Measurements from ENCODE around the gene COQ8B. TPM values are rescaled to one million over a fixed set of nuclear protein-coding genes. Genes with fewer than 3 reads are reported as not detected.

COQ8B gene
- total RNA-seq, 1 donor from 2014 or later = 29.7 TPM

DNA sequence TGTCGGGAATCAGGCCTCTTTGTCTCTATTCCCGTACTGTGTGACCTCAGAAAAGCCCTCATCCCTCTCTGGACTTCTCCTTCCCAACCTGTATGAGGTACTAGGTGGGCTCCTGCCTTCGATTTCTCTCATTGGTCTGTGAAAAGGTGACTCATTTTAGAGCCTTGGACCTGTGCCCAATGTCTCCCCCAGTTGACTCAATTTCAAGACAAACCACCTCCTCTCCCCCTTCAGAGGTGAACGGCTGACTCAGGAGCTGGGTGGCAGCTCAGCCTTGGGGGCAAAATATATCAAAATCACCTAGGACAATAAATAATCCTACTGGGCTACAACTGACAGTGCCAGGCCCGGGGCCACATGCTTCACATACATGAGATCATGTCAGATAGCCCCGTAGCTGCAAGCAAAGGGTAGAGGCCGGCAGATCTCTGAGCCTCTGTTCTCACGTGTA, 630 bp downstream of the COQ8B start:
- H3K9me3 Mint-ChIP-seq (ENCODE audit: low read depth) = no peaks in the 10 kb centered on the region
- TF ChIP-seq, protein P1, sequence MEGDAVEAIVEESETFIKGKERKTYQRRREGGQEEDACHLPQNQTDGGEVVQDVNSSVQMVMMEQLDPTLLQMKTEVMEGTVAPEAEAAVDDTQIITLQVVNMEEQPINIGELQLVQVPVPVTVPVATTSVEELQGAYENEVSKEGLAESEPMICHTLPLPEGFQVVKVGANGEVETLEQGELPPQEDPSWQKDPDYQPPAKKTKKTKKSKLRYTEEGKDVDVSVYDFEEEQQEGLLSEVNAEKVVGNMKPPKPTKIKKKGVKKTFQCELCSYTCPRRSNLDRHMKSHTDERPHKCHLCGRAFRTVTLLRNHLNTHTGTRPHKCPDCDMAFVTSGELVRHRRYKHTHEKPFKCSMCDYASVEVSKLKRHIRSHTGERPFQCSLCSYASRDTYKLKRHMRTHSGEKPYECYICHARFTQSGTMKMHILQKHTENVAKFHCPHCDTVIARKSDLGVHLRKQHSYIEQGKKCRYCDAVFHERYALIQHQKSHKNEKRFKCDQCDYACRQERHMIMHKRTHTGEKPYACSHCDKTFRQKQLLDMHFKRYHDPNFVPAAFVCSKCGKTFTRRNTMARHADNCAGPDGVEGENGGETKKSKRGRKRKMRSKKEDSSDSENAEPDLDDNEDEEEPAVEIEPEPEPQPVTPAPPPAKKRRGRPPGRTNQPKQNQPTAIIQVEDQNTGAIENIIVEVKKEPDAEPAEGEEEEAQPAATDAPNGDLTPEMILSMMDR (IDR thresholded peaks at IDR 0.05) = no peak
- peak overlapping the region; percentile 91 for H3K4me3 Mint-ChIP-seq (ENCODE audit: unreplicated experiment)
- H3K36me3 Mint-ChIP-seq (ENCODE audit: low read depth) = peaks cover 13% of the 10 kb centered on the region
- peaks cover 47% of the 10 kb centered on the region for H3K4me1 Mint-ChIP-seq (ENCODE audit: low read depth)
- no peaks in the 10 kb centered on the region for H3K27me3 Mint-ChIP-seq (ENCODE audit: low read depth)
- no peak for DNase-seq (ENCODE audit: low spot score)
- peak overlapping the region; percentile 100 for H3K27ac Mint-ChIP-seq (ENCODE audit: unreplicated experiment)

DNA sequence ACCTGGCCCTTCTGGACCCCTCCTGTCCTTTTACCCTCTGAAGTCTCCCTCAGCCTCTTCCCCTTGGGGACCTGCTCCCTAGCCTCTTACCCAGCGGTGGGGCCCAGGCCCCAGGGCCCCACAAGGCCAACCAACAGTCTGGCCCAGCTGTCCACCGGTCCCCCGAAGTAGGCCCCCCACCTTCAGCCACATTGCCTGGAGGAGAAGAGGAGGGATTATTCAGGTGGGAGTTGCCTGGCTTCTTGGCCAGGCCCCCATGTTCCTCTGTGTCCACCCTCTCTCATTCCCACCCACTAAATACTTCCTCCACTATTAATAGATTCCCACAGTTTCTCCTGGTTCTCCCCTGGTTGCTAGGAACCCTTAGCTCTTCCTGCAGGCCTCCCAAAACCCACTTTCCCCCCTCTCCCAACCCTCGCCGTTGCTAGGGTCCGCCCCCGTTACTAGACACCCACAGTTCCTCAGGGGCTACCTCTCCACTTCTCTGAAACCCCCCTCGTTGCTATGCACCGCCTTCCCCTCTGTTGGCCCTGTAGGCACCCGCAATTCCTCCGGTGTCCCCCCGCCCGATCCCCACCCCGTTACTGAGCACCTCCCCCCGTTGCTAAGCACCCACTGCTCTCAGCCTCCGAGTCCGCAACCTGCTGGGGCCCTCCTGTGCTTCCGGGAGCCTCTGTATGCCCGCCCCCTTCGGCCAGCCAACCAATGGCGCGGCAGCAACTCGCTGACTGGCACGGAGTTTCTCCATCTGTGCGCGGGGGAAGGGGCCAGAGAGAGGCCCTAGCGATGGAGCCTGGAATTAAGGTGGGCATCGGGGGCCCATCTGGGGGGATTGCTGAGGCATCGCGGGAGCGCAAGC, 2.0 kb downstream of the COQ8B start:
- peak; percentile 98 for DNase-seq (ENCODE audit: low spot score)
- TF ChIP-seq, protein P1 (IDR thresholded peaks at IDR 0.05) = no peak
- Mint-ChIP-seq H3K27ac (ENCODE audit: unreplicated experiment) (peak overlapping the region; percentile 100), H3K9me3 (ENCODE audit: low read depth) (no peaks in the 10 kb centered on the region), H3K4me3 (ENCODE audit: unreplicated experiment) (peak overlapping the region; percentile 91), H3K27me3 (ENCODE audit: low read depth) (no peaks in the 10 kb centered on the region), H3K4me1 (ENCODE audit: low read depth) (peaks cover 33% of the 10 kb centered on the region), H3K36me3 (ENCODE audit: low read depth) (peaks cover 11% of the 10 kb centered on the region)

DNA sequence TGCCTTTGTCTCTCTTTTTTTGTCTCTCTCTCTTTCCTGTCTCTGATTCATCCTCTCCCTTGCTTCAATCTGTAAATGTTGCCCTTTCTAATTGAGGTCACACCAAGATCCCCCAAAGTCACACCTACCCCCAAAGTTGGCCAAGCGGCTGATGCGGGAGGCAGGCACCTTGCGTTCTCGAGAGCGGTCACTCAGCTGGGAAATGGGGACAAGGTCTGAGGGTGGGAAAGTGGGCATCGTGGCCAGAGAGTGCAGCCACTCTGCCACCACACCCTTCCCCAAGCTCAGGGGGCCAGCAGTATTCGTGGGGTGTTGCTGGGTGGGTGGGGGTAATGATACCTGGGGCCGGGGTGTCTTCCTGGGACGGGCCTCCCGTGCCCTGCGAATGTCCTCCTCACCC, 2.7 kb downstream of the COQ8B start:
- Mint-ChIP-seq H3K4me1 (ENCODE audit: low read depth) (peaks cover 29% of the 10 kb centered on the region), H3K36me3 (ENCODE audit: low read depth) (peaks cover 12% of the 10 kb centered on the region), H3K27ac (ENCODE audit: unreplicated experiment) (peak overlapping the region; percentile 81), H3K27me3 (ENCODE audit: low read depth) (no peaks in the 10 kb centered on the region), H3K9me3 (ENCODE audit: low read depth) (no peaks in the 10 kb centered on the region), H3K4me3 (ENCODE audit: unreplicated experiment) (peak overlapping the region; percentile 91)
- TF ChIP-seq, protein P1 (IDR thresholded peaks at IDR 0.05) = no peak
- no peak for DNase-seq (ENCODE audit: low spot score)

DNA sequence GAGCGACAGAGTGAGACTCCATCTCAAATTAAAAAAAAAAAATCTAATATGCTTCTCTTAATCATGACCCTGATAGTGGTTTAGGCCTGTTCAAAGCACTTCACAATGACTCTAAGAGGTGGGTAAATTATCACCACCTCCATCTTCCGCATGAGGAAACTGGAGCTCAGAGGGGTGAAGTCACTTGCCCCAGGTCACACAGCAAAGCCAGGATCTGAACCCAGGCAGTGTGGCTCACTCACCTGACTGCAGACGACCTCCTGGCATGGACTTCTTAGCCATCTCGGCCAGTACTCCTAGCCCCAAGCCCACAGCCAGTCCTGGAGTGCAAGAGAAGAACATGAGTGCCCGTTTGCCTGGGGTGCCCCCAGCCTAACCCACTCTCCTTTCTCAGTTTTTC, 6.9 kb downstream of the COQ8B start:
- TF ChIP-seq, protein P1 (IDR thresholded peaks at IDR 0.05) = no peak
- Mint-ChIP-seq H3K9me3 (ENCODE audit: low read depth) (no peaks in the 10 kb centered on the region), H3K4me3 (ENCODE audit: unreplicated experiment) (no peak overlapping the region), H3K27me3 (ENCODE audit: low read depth) (no peaks in the 10 kb centered on the region), H3K27ac (ENCODE audit: unreplicated experiment) (no peak overlapping the region), H3K36me3 (ENCODE audit: low read depth) (peaks cover 22% of the 10 kb centered on the region), H3K4me1 (ENCODE audit: low read depth) (peaks cover 11% of the 10 kb centered on the region)
- DNase-seq (ENCODE audit: low spot score) = no peak

DNA sequence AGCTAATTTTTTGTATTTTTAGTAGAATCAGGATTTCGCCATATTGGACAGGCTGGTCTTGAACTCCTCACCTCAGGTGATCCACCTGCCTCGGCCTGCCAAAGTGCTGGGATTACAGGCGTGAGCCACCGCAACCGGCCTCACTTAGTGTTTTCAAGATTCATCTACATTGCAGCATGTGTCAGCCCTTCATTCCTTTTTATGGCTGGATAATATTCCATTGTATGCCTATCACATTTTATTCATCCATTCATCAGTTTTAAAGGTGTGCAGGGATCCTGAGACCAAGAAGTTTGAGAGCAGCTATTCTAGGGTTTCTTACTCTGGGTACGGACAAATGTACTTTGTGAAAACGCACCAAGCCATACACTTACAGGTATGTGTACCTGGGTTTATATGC, 9.1 kb downstream of the COQ8B start:
- Mint-ChIP-seq H3K4me1 (ENCODE audit: low read depth) (no peaks in the 10 kb centered on the region), H3K4me3 (ENCODE audit: unreplicated experiment) (no peak overlapping the region), H3K27ac (ENCODE audit: unreplicated experiment) (no peak overlapping the region), H3K27me3 (ENCODE audit: low read depth) (no peaks in the 10 kb centered on the region), H3K9me3 (ENCODE audit: low read depth) (no peaks in the 10 kb centered on the region), H3K36me3 (ENCODE audit: low read depth) (peaks cover 28% of the 10 kb centered on the region)
- DNase-seq (ENCODE audit: low spot score) = no peak
- TF ChIP-seq, protein P1 (IDR thresholded peaks at IDR 0.05) = no peak

Data from chondrocyte (in vitro differentiated cells).